NB4 (cell line): Measurements from ENCODE around the gene MACROD2.

Source experiments
- DNase-seq: peaks from one replicate; pipeline ENCODE4 v3.0.0; 2010; ENCODE audit warnings: low read depth
- H3K4me3 ChIP-seq: one replicate; pipeline ENCODE4 v1.5.1; 2011; ENCODE audit warnings: mild to moderate bottlenecking, low read depth, low read length, moderate library complexity
- MAX ChIP-seq: IDR thresholded peaks from 2 replicates; pipeline ENCODE4 v1.6.1; 2011; ENCODE audit warnings: low read depth, low read length
- MYC ChIP-seq: IDR thresholded peaks from 2 replicates; pipeline ENCODE4 v1.6.1; 2011; ENCODE audit warnings: low read depth, low read length
- POLR2A ChIP-seq: IDR thresholded peaks from 2 replicates; pipeline ENCODE4 v1.6.1; 2011; ENCODE audit warnings: mild to moderate bottlenecking; ENCODE audit not compliant: insufficient read length; ENCODE audit errors: extremely low read depth
- TF ChIP-seq, protein P1 (sequence below): IDR thresholded peaks from one replicate; pipeline ENCODE4 v1.5.1; 2012; ENCODE audit warnings: low read depth, low read length

The MACROD2 gene

GRCh38 chr20:15485519-15485918 lies 1490.2 kb downstream of the MACROD2 start:
- no peak for TF ChIP-seq MAX
- TF ChIP-seq POLR2A, result no peak
- no peak for TF ChIP-seq MYC
- TF ChIP-seq, protein P1, sequence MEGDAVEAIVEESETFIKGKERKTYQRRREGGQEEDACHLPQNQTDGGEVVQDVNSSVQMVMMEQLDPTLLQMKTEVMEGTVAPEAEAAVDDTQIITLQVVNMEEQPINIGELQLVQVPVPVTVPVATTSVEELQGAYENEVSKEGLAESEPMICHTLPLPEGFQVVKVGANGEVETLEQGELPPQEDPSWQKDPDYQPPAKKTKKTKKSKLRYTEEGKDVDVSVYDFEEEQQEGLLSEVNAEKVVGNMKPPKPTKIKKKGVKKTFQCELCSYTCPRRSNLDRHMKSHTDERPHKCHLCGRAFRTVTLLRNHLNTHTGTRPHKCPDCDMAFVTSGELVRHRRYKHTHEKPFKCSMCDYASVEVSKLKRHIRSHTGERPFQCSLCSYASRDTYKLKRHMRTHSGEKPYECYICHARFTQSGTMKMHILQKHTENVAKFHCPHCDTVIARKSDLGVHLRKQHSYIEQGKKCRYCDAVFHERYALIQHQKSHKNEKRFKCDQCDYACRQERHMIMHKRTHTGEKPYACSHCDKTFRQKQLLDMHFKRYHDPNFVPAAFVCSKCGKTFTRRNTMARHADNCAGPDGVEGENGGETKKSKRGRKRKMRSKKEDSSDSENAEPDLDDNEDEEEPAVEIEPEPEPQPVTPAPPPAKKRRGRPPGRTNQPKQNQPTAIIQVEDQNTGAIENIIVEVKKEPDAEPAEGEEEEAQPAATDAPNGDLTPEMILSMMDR, result no peak
- no peak for DNase-seq
- H3K4me3 ChIP-seq, result no peak overlapping the region

GRCh38 chr20:15487030-15487429 lies 1491.7 kb downstream of the MACROD2 start:
- DNase-seq, result no peak
- TF ChIP-seq POLR2A, result no peak
- TF ChIP-seq, protein P1, result no peak
- no peak for TF ChIP-seq MYC
- no peak overlapping the region for H3K4me3 ChIP-seq

- TF ChIP-seq MAX, result no peak
- TF ChIP-seq, protein P1, result no peak
- TF ChIP-seq POLR2A, result no peak
- no peak for TF ChIP-seq MYC
- no peak overlapping the region for H3K4me3 ChIP-seq
- DNase-seq, result no peak
These were observed 1492.4 kb downstream of the MACROD2 start for GRCh38 chr20:15487682-15488081.

- TF ChIP-seq, protein P1, result peak; percentile 43
- TF ChIP-seq POLR2A, result no peak
- no peak overlapping the region for H3K4me3 ChIP-seq
- DNase-seq, result peak; percentile 3
These were observed 1496.3 kb downstream of the MACROD2 start for GRCh38 chr20:15491575-15491974.

GRCh38 chr20:15494851-15495250 lies 1499.5 kb downstream of the MACROD2 start:
- TF ChIP-seq, protein P1, result no peak
- no peak for DNase-seq
- H3K4me3 ChIP-seq, result no peak overlapping the region

DNA sequence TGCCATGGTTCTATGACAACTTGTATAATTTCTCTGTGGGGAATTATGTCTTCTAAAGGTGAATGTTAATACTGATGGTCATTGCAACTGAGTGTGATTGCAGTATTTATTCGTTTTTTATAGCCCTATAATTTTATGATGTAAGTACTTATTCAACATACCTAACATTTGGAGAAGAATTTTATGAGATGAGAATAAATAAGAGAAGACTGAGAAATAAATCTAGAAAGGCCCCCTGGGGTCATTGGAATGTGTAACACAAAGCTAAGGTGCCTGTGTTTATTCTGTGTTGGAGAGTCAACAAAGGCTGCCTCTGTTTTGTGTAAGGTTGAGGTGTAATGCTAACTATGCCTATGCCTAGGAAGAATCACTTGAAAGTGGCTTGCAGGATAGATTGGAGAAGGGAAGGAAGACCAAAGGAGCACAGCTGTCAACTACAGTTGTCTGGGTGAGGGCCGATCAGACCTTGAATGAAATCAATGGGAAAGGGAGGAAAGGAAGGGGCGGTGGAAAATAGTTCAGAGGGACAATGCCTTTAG lies 1501.3 kb downstream of the MACROD2 start:
- TF ChIP-seq, protein P1, result no peak
- TF ChIP-seq MAX (no peak), POLR2A (no peak), MYC (no peak)
- no peak for DNase-seq
- no peak overlapping the region for H3K4me3 ChIP-seq
